Choroid plexus epithelial cell (primary cell): ENCODE data around the gene PATE1.
"Not testable (repeated sequence)": the region's sequence is repeated elsewhere in the genome, so short reads cannot be mapped to it uniquely, and the experiment has no call there.

Experiments used
- DNase-seq: peaks from one replicate; pipeline ENCODE4 v3.0.0-alpha.2; 2010; ENCODE audit warnings: low read depth
- H3K4me3 ChIP-seq: 2 replicates; pipeline ENCODE4 v1.5.1; 2011; ENCODE audit warnings: low read depth, mild to moderate bottlenecking, control low read depth, low read length, moderate library complexity
- CTCF ChIP-seq: conservative IDR thresholded peaks from 2 replicates; pipeline ENCODE4 v1.5.1; 2011; ENCODE audit warnings: low read depth, mild to moderate bottlenecking, control low read depth, inconsistent platforms, low read length, moderate library complexity

Gene PATE1

GRCh38 chr11:125745979-125746378 is at the start of gene PATE1:
Gene PATE1, plus strand, starts transcription at chr11:125746279. Its CDS starts 26 bp downstream, at chr11:125746305.
- DNase-seq: no peak
- H3K4me3 ChIP-seq: no peak within 1 kb of the TSS
- no peak for TF ChIP-seq CTCF

- no peak for DNase-seq
- TF ChIP-seq CTCF: no peak
- H3K4me3 ChIP-seq: no peak overlapping the region
Measured at GRCh38 chr11:125701018-125701610, 45.0 kb upstream of the PATE1 start.

- no peak overlapping the region for H3K4me3 ChIP-seq
- TF ChIP-seq CTCF: no peak
- DNase-seq: no peak
Measured at GRCh38 chr11:125701858-125702621, 44.0 kb upstream of the PATE1 start.

GRCh38 chr11:125704686-125705085 is 41.4 kb upstream of the PATE1 start:
- DNase-seq, H3K4me3 ChIP-seq: not testable (repeated sequence)

- no peak for TF ChIP-seq CTCF
- H3K4me3 ChIP-seq: no peak overlapping the region
- no peak for DNase-seq
Measured at GRCh38 chr11:125720781-125721180, 25.3 kb upstream of the PATE1 start.

GRCh38 chr11:125724125-125724524 is 22.0 kb upstream of the PATE1 start:
- H3K4me3 ChIP-seq: no peak overlapping the region
- peak; percentile 35 for TF ChIP-seq CTCF
- DNase-seq: peak; percentile 38

GRCh38 chr11:125728969-125729368 is 17.1 kb upstream of the PATE1 start:
- no peak for DNase-seq
- H3K4me3 ChIP-seq: no peak overlapping the region
- no peak for TF ChIP-seq CTCF
